Endometrial microvascular endothelial cells (primary cell): Measurements from ENCODE around the gene SPATA9. TPM values are rescaled to one million over a fixed set of nuclear protein-coding genes. Genes with fewer than 3 reads are reported as not detected.

Experiments used
- in situ Hi-C: cut with HindIII; loops from 2 replicates; pipeline ENCODE4 v1.10.0; 2017; ENCODE audit warnings: low sequenced_read_pairs, low pct_unique_long_range_greater_than_20kb; ENCODE audit errors: inconsistent ontology term
- total RNA-seq: library from RNA; depleted of rRNA; stranded (reverse); fragments of >200 nt; gene quantifications from one replicate; pipeline ENCODE4 v1.2.3, GENCODE V29; 2015; ENCODE audit errors: inconsistent ontology term

The SPATA9 gene
- total RNA-seq, 1 donor from 2014 or later, result not detected

GRCh38 chr5:95630394-95630917 is 52.3 kb downstream of the SPATA9 start:
- in situ Hi-C loops, result no loop called here

- in situ Hi-C loops, result no loop called here
Observed at GRCh38 chr5:95628933-95629332, 53.9 kb downstream of the SPATA9 start.

- in situ Hi-C loops, result no loop called here
Observed at GRCh38 chr5:95627971-95628810, 54.6 kb downstream of the SPATA9 start.

- in situ Hi-C loops, result no loop called here
Observed at GRCh38 chr5:95626701-95627100, 56.1 kb downstream of the SPATA9 start.

GRCh38 chr5:95624368-95624767 is 58.4 kb downstream of the SPATA9 start:
- in situ Hi-C loops, result no loop called here

- in situ Hi-C loops, result no loop called here
Observed at GRCh38 chr5:95623706-95624105, 59.1 kb downstream of the SPATA9 start.

- in situ Hi-C loops, result no loop called here
Observed at GRCh38 chr5:95621839-95622629, 60.8 kb downstream of the SPATA9 start.

- in situ Hi-C loops, result no loop called here
Observed at GRCh38 chr5:95620870-95621838, 61.6 kb downstream of the SPATA9 start.

GRCh38 chr5:95620030-95620869 is 62.5 kb downstream of the SPATA9 start, which contains the start of gene GPR150:
Gene GPR150, plus strand, starts transcription at chr5:95620087. Its CDS starts 189 bp downstream, at chr5:95620276.
- in situ Hi-C loops, result no loop called here

GRCh38 chr5:95619514-95620029 is 63.2 kb downstream of the SPATA9 start:
- in situ Hi-C loops, result no loop called here

- in situ Hi-C loops, result no loop called here
Observed at GRCh38 chr5:95619096-95619495, 63.7 kb downstream of the SPATA9 start.

- in situ Hi-C loops, result no loop called here
Observed at GRCh38 chr5:95617057-95617456, 65.7 kb downstream of the SPATA9 start.

GRCh38 chr5:95615164-95615467 is 67.7 kb downstream of the SPATA9 start:
- in situ Hi-C loops, result no loop called here

- in situ Hi-C loops, result no loop called here
Observed at GRCh38 chr5:95613514-95613913, 69.3 kb downstream of the SPATA9 start.

- in situ Hi-C loops, result no loop called here
Observed at GRCh38 chr5:95611396-95611795, 71.4 kb downstream of the SPATA9 start.

- in situ Hi-C loops, result no loop called here
Observed at GRCh38 chr5:95610546-95610945, 72.2 kb downstream of the SPATA9 start.

- in situ Hi-C loops, result no loop called here
Observed at GRCh38 chr5:95609711-95610110, 73.1 kb downstream of the SPATA9 start.
